Activated T-cell treated with anti-CD3 and anti-CD28 coated beads for 48 hours (primary cell): ENCODE results near the gene INIP.

Experiments used
- DNase-seq: peaks from one replicate; pipeline ENCODE4 v3.0.0-alpha.2; 2020; ENCODE audit warnings: low read depth

Gene INIP

DNA sequence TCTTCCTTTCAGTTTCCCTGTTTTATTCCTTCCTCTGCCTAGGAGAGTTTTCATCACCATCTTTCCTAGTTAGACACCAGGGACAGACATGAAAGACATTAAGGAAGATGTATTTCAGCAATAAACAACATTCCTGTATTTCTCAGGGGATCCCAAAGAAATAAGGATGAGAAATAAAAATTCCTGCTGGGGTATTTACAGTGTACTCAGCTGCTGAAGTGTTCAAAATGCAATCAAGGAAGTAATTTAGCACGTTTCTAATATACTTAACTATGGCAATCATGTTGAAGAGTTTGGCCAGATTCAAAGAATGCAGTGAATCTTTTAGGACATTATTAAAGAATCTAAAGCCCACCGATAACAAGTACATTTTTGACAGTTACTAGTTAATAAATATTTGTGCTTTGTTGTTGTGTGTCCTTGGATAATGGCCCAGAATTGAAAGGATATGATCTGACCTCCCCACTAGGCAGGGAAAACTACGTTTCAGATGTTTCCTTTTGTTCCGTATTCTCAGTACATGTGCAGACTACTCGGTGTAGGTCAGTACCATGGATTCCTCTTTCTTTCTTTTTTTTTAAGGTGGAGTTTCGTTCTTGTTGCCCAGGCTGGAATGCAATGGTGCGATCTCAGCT is 46.8 kb downstream of the INIP start:
- no peak for DNase-seq

DNA sequence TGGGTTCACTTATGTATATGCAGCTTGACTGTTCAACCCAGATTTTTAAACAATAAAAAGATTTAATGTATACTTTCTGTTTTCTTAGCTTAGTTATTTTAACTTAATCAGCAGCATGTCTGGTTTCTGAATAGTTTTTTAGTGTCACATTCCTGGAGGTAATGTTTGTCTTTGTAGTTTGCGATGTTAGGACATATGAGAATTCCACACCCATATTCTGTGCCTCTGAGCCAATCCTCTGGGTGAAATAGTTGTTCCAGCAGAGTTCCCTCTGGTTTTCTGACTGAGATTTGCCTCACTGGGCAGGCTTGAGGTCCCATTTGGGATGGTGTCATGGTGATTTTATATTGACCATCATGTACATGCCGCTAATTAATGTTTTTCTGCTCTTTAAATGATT is 48.6 kb downstream of the INIP start:
- no peak for DNase-seq

- DNase-seq = no peak
Measured at GRCh38 chr9:112665347-112665746, 52.6 kb downstream of the INIP start.

DNA sequence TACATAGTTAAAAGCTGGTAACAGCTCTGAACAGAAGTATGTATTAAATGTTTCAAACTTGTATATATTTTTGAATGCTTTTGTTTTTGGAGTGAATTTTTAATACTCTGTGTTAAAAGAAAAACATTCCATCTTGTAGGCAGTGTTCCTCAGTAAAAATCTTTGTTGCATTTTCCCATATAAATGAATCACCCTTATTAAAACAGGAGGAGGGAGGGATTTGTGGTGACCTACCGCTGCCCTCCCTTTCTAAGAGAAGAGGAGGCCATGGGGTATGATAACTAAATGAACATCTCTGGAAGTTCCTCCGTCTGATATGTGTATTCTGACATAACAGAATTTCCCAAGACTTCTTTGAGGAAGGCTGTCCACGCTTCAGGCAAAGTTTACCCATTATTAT is 53.4 kb downstream of the INIP start:
- DNase-seq = no peak

DNA sequence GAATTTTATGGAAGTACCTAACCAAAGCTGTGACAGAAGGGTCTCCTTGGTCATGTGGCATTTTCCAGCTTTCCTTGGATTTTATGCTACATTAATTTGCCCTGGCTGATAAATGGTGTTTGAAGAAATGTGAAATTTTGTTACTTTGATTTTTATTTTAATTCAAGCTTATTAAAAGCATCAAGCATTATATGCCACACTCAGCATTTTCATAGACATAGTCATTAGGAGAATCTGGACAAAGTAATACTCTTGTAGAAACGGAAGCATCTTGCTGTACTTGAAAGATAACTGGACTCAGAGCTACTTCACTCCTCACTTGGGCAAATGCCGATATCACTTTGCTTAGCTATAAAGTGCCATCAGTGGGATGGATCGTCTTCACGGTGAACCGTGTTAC is 54.2 kb downstream of the INIP start:
- DNase-seq = no peak

DNA sequence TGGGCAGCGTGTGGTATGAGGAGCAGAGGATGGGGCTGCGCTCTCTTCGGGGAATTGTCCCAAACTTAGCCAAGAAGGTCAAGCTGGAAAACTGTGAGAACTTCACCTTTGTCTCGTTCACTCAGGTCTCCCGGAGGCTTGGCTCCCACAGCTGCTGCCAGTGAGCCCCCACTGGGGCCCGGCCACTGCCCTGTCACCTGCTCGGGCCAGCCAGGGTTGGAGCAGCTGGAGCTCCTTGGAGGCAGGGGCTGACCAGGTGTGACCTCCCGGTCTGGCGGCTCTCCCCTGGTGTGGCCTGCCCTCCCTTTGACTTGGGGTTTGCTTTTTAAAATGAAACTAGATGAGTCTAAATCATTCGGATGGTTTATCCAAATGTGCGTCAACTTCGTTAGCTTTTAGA is 58.0 kb downstream of the INIP start:
- DNase-seq = no peak

GRCh38 chr9:112655668-112656067 is 62.2 kb downstream of the INIP start:
- DNase-seq = no peak

GRCh38 chr9:112654282-112654681 is 63.6 kb downstream of the INIP start:
- no peak for DNase-seq

GRCh38 chr9:112648624-112649023 is 69.3 kb downstream of the INIP start:
- DNase-seq = no peak

GRCh38 chr9:112647596-112647995 is 70.3 kb downstream of the INIP start:
- DNase-seq = no peak

GRCh38 chr9:112642126-112642525 is 75.8 kb downstream of the INIP start:
- no peak for DNase-seq

DNA sequence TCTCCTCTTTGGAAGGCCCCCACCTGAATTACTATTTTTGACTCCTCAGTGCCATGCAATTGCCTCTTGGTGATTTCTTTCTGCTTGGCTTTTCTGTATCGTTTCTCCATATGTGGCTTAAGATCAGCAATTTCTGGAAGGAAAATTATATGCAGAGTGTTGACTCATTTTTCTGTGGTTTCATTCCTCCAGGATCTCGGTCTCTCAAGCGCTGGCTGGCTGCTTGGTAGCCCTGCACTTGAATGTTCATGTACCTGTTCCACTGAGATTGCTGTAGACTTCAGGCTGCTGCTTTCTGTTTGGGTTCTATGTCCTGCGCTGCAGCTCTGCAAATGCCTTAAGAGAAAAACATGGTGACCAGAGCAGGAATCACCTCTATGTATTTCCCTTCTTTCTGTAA is 77.6 kb downstream of the INIP start:
- no peak for DNase-seq
